Spleen (tissue), 7 donors: ENCODE measurements around the gene CFAP20.

Source experiments
- CTCF ChIP-seq, 11 experiments: fragments of 200-600 bp in 7 of 11; fragments of 450-650 bp in 4 of 11; sonication (generic) in 4 of 11; IDR thresholded peaks in 8 of 11; conservative IDR thresholded peaks in 3 of 11; 1 replicate in 7 of 11; 2 replicates in 4 of 11; pipeline versions ENCODE4 v1.4.0 to v1.8.0; 2016 to 2021; ENCODE audit warnings: antibody characterized with exemption in 11 of 11, inconsistent platforms in 4 of 11, mild to moderate bottlenecking in 1 of 11
- POLR2A ChIP-seq, 3 donors: fragments of 450-650 bp; IDR thresholded peaks; one replicate each; pipeline ENCODE4 v1.5.1; 2017; ENCODE audit warnings: antibody characterized with exemption in 3 of 3, mild to moderate bottlenecking in 1 of 3
- POLR2AphosphoS5 ChIP-seq, 3 donors: sonication (generic); formaldehyde crosslinking; IDR thresholded peaks; one replicate each; pipeline ENCODE4 v1.5.1; 2017; ENCODE audit warnings: antibody characterized with exemption in 3 of 3
- donor health status: DM: no; HTN: no; CAD: no; lungs with moderate emphysema.
- donor health status: DM: no; HTN: no; CAD: no.
- donor health status: DM: no; HTN: no; CAD: no.

- TF ChIP-seq POLR2A (IDR thresholded peaks at IDR 0.05) (no peak), CTCF (IDR thresholded peaks at IDR 0.05 in 8 of 11, conservative IDR thresholded peaks at IDR 0.05 in 3 of 11) (no peak), POLR2AphosphoS5 (IDR thresholded peaks at IDR 0.05) (no peak)
These were observed 8.4 kb upstream of the CFAP20 start for GRCh38 chr16:58137581-58137980.
